ENCODE results near the gene KHDRBS2.

KHDRBS2 gene

DNA sequence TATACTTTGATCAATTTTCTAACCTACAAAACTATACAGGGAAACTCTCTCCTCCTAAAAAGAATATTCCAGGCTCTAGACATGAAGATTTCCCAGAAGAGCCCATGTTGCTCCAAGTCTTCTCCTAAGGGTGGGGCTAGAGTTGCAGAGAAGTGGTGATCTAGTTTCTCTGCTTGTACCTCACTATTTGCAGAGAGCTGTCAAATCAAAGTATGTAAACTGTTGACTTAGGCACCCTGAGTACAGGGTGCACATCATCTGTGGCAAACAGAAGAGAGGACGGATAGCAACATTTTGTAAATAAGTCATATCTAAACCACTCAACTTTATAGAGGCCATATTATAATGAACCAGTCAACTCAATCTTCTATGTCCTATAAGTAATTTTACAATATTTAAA is 250.1 kb downstream of the KHDRBS2 start:
- Mint-ChIP-seq H3K27me3 (no peaks in the 10 kb centered on the region), H3K9me3 (peaks cover 18% of the 10 kb centered on the region), H3K27ac (no peak overlapping the region), H3K4me3 (no peak overlapping the region), H3K36me3 (no peaks in the 10 kb centered on the region), H3K4me1 (no peaks in the 10 kb centered on the region)
- CTCF ChIA-PET: no interaction called here
- no peak for DNase-seq

DNA sequence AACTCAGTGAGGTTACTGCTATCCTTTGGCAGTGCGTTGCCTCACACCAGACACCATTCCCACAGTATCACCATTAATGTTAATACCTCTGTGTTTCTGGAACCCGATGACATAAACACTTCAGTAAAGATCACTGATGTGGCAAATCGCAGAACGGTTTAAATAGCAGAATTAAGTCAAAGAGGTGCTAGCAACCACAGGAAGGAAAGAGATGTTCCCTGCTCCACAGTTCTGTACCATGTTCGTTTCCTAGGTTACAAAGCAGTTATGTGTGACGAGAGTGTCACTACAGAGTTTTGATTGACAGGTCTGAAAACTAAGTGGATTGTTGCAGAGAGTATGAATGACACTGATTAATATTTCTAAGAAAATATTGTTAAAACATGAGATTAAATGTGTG is 272.3 kb downstream of the KHDRBS2 start:
- DNase-seq: no peak
- Mint-ChIP-seq H3K27ac (no peak overlapping the region), H3K4me3 (no peak overlapping the region), H3K36me3 (no peaks in the 10 kb centered on the region), H3K4me1 (no peaks in the 10 kb centered on the region), H3K27me3 (no peaks in the 10 kb centered on the region), H3K9me3 (peaks cover 6% of the 10 kb centered on the region)
- CTCF ChIA-PET: no interaction called here

DNA sequence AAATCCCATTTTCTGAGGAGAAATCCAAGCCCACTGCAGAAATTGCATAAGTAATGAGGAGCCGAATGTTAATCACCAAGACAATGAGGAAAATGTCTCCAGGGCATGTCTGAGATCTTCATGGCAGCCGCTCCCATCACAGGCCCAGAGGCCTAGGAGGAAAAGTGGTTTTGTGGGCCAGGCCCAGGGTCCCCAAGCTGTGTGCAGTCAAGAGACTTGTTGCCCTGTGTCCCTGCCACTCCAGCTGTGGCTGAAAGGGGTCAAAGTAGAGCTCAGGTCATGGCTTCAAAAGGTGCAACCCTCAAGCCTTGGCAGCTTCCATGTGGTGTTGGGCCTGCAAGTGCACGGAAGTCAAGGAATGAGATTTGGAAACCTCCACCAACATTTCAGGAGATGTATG is 276.6 kb downstream of the KHDRBS2 start:
- Mint-ChIP-seq H3K36me3 (no peaks in the 10 kb centered on the region), H3K4me3 (no peak overlapping the region), H3K9me3 (peaks cover 10% of the 10 kb centered on the region), H3K27ac (no peak overlapping the region), H3K4me1 (no peaks in the 10 kb centered on the region), H3K27me3 (no peaks in the 10 kb centered on the region)
- CTCF ChIA-PET: no interaction called here
- DNase-seq: no peak

DNA sequence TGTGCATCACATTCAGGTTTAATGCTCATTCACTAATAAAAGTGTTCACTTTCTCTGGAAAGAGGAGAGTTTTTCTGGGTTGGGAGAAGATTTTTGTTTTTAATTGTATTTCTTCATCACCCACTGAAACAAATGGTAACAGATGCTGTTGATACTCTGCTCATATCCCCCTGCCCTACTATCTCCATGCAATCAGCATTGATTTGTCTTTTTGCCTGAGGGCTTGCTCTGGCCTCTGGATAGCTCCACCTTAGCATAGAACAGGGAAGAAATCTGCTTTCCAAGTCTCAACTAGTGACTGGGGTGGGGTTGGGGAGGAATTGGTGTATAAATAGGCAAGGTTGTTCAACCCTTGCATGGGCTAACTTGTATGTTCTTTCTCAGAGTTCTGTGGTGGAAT is 296.4 kb downstream of the KHDRBS2 start:
- DNase-seq: no peak
- CTCF ChIA-PET: no interaction called here
- no peaks in the 10 kb centered on the region for H3K4me1 Mint-ChIP-seq
- no peaks in the 10 kb centered on the region for H3K36me3 Mint-ChIP-seq
- no peak overlapping the region for H3K27ac Mint-ChIP-seq
- H3K4me3 Mint-ChIP-seq: no peak overlapping the region
- no peaks in the 10 kb centered on the region for H3K27me3 Mint-ChIP-seq
- peaks cover 5% of the 10 kb centered on the region for H3K9me3 Mint-ChIP-seq

DNA sequence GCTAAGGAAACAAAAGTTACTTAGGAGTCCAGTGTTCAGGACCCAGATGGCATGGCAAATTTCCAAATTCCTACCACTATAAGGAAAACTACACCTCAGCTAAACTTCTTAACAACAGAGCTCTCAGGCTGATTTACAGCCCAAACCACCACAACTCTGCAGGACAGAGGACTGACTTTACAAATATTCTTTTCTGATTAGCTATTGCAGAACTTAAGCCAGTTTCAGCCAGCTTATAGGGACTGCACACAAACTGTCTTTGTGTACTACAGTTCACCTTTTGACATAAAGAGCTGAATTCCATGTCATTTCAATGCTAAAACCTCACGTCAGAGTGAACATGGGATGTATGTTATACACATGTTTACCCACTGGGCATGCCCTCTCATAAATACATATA is 305.4 kb downstream of the KHDRBS2 start:
- Mint-ChIP-seq H3K36me3 (no peaks in the 10 kb centered on the region), H3K4me1 (no peaks in the 10 kb centered on the region), H3K9me3 (peaks cover 3% of the 10 kb centered on the region), H3K27me3 (no peaks in the 10 kb centered on the region), H3K4me3 (no peak overlapping the region), H3K27ac (no peak overlapping the region)
- CTCF ChIA-PET: no interaction called here
- DNase-seq: no peak

DNA sequence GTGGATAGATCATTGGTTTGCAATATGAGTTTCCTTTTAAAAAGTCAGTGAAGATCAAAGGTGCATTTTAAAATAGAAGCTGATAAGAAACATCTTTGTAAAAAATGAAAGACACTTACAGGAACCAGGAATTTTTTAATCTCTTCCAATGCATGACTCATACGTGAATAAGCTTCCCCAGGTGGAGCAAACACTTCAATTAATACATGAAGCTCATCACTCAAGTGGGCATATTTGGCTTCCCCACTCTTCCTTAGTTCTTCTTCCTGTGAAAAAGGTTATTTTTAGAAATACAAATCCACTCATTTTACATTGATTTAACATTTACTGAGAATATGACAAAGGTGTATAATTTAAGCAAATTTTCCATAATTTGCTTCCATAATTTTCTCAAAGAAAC is 308.1 kb downstream of the KHDRBS2 start:
- no peaks in the 10 kb centered on the region for H3K9me3 Mint-ChIP-seq
- no peak for DNase-seq
- H3K27ac Mint-ChIP-seq: no peak overlapping the region
- H3K4me3 Mint-ChIP-seq: no peak overlapping the region
- CTCF ChIA-PET: no interaction called here
- no peaks in the 10 kb centered on the region for H3K36me3 Mint-ChIP-seq
- H3K4me1 Mint-ChIP-seq: no peaks in the 10 kb centered on the region
- no peaks in the 10 kb centered on the region for H3K27me3 Mint-ChIP-seq

DNA sequence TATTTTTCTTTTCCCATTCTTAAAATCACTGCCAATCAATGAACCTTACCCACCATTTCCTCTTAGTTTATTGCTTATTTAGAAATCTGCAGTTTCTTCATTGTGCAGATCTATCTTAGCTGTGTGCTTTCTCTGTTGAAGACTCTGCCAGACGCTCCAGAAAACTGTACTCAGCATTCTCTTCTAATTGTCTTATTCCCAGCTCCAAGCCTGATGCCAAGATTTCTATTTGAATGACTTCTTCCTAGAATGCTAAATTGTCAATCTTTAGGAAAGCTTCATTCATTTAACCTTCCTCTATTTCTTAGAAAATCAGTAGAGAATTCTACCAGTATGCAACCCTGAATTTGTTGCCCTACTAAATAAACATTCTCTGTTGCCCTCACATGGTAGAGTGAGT is 308.9 kb downstream of the KHDRBS2 start:
- no peaks in the 10 kb centered on the region for H3K36me3 Mint-ChIP-seq
- H3K4me1 Mint-ChIP-seq: no peaks in the 10 kb centered on the region
- H3K27ac Mint-ChIP-seq: no peak overlapping the region
- H3K4me3 Mint-ChIP-seq: no peak overlapping the region
- CTCF ChIA-PET: no interaction called here
- H3K27me3 Mint-ChIP-seq: no peaks in the 10 kb centered on the region
- H3K9me3 Mint-ChIP-seq: no peaks in the 10 kb centered on the region
- DNase-seq: no peak

DNA sequence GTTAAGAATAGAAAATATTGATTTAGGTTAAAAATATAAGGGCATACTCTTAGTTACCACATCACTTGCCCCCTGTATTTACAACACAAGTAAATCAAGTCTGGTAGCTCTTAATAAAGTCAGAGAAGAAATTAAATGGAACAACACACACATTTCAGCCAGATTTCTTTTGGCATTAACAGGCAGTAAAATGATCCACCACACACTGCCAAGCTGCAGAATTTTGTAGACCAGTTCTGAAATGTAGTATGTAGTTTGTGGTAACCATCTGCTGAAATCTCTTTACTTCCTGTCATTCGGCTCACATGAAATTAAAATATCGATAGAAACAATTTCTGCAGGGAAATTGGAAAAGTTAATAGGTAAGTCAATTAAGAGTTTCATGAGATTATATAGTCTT is 326.8 kb downstream of the KHDRBS2 start:
- H3K9me3 Mint-ChIP-seq: peaks cover 32% of the 10 kb centered on the region
- CTCF ChIA-PET: no interaction called here

DNA sequence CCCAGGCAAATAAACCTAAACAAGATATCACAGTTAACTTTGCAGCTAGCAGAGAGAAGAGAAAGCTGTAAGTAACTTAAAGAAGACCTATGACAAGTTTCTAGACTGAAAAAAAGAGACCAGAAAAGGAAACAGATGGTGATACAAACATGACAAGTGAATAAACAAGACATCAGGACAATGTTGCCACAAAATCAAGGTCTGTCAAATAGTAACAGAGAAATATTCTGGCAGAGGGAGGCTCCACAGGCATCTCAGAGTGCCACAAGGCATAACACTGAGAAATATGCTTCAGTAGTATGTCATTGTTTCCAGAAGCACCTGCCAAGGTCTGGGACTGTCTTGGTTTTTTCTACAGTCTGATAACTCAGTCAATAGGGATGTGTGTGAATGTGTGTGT is 332.2 kb downstream of the KHDRBS2 start:
- H3K4me1 Mint-ChIP-seq: no peaks in the 10 kb centered on the region
- no peak for DNase-seq
- peaks cover 30% of the 10 kb centered on the region for H3K9me3 Mint-ChIP-seq
- CTCF ChIA-PET: no interaction called here
- no peak overlapping the region for H3K27ac Mint-ChIP-seq
- no peaks in the 10 kb centered on the region for H3K27me3 Mint-ChIP-seq
- H3K36me3 Mint-ChIP-seq: no peaks in the 10 kb centered on the region
- no peak overlapping the region for H3K4me3 Mint-ChIP-seq

More for the DNA sequence above, 326.8 kb downstream of the KHDRBS2 start:
- H3K27ac Mint-ChIP-seq: no peak overlapping the region
- DNase-seq: no peak
- no peaks in the 10 kb centered on the region for H3K27me3 Mint-ChIP-seq
- no peak overlapping the region for H3K4me3 Mint-ChIP-seq
- H3K4me1 Mint-ChIP-seq: no peaks in the 10 kb centered on the region
- H3K36me3 Mint-ChIP-seq: no peaks in the 10 kb centered on the region

DNA sequence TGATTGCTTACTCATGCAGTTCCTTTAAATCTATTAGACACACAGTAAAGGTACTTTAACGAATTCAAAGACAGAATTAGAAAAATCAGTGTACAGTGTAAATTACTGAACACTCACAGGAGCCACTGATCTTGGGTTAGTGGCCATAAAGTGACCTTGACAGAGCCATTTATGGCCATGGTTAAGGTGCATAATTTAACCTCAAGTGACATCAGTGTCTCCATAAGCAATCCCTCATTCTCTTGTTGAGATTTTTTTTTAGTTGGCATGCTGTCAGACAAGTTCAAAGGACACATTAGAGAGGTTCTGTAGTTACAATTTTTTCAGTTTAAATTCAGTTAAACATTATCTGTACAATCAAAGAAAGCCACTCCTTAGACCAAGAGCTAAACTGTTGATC is 334.4 kb downstream of the KHDRBS2 start:
- Mint-ChIP-seq H3K27ac (no peak overlapping the region), H3K4me1 (no peaks in the 10 kb centered on the region), H3K36me3 (no peaks in the 10 kb centered on the region), H3K9me3 (peaks cover 14% of the 10 kb centered on the region), H3K27me3 (no peaks in the 10 kb centered on the region), H3K4me3 (no peak overlapping the region)
- no peak for DNase-seq
- CTCF ChIA-PET: no interaction called here

DNA sequence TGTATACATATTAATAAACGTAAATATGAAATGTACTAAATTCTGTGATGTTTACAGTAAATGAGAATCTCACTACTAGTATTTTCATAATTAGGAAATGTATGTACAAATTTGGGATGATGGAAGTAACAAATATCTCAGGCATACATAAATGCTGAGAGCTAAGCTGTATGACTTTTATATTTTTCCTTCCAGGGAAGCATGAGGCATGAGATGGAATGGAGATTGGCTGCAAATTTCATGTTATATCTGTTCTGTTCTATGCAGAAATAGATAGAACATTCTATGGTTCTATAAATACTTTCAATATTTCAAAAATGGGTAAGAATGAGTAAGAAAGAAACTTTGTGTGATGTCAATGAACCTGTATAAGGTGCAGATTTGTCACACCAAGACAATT is 335.2 kb downstream of the KHDRBS2 start:
- CTCF ChIA-PET: no interaction called here
- Mint-ChIP-seq H3K27ac (no peak overlapping the region), H3K4me3 (no peak overlapping the region), H3K36me3 (no peaks in the 10 kb centered on the region), H3K4me1 (no peaks in the 10 kb centered on the region), H3K9me3 (peaks cover 8% of the 10 kb centered on the region), H3K27me3 (no peaks in the 10 kb centered on the region)
- no peak for DNase-seq

DNA sequence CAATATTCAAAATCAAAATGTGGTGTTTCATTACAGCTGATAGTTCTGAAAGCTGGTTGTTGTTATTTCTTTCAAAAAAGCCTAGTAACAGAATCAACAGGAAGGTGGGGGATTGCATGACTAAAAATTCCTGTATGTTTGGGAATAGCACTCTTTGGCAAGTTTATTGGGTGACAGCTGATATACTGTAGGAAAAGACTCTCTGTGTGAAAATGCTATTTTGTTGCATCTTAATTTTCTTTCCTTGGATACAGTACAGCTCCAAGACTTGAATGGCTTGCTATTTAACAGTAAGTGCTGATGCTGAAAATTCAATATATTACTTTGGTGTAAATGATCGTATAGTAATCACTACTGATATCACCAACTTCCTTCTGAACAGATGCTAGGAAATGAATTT is 336.1 kb downstream of the KHDRBS2 start:
- Mint-ChIP-seq H3K27ac (no peak overlapping the region), H3K4me3 (no peak overlapping the region), H3K9me3 (peaks cover 5% of the 10 kb centered on the region), H3K4me1 (no peaks in the 10 kb centered on the region), H3K36me3 (no peaks in the 10 kb centered on the region), H3K27me3 (no peaks in the 10 kb centered on the region)
- CTCF ChIA-PET: no interaction called here
- DNase-seq: no peak

DNA sequence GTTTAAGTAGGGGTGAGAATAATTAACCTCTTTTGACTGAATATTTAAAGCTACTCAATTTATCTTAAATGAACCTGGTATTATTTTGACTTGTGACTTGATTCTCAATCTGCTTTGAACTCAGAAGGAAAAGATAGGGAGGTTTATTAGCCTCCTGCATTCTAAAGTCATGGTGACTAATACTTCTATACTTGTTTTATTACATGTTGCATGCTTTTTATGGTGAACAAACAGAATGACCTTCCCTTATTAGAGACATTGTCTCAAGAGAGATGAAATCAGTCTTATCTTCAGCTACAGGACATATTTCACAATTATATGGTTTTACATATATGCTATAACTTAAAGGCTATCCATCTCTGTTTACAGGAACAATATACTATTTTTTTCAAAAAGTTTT is 336.9 kb downstream of the KHDRBS2 start:
- no peak overlapping the region for H3K27ac Mint-ChIP-seq
- H3K27me3 Mint-ChIP-seq: no peaks in the 10 kb centered on the region
- peaks cover 7% of the 10 kb centered on the region for H3K9me3 Mint-ChIP-seq
- no peak overlapping the region for H3K4me3 Mint-ChIP-seq
- CTCF ChIA-PET: no interaction called here
- no peaks in the 10 kb centered on the region for H3K36me3 Mint-ChIP-seq
- no peak for DNase-seq
- H3K4me1 Mint-ChIP-seq: no peaks in the 10 kb centered on the region

DNA sequence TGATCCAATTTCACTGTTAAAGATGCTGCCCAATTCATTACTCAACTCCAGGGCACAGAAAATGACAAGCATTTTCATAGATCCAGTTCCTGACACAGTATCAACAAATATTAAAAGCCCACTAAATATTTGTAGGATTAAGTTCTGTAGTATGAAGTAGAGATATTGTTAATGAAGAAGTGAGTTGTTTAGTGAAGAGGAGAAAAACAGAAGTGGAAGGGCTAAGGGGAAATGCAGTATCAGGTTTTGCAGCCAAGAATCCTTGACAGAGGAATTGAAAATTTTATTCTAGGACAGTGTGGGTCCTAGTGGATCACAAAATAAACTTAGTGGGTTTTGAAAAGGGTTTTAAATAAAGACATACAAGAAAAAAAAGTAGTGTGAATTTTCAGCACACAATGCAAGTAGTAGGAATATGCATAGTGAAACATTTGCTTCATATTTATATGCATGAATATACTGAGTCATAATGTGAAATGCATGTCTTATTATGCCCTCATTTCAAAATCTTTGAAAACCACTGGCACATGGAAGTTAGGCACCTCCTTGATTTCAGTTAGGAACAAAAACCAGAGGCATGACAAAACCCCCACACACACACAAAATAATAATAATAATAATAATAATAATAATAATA is 338.6 kb downstream of the KHDRBS2 start:
- no peak overlapping the region for H3K4me3 Mint-ChIP-seq
- no peak overlapping the region for H3K27ac Mint-ChIP-seq
- H3K9me3 Mint-ChIP-seq: peaks cover 2% of the 10 kb centered on the region
- DNase-seq: no peak
- no peaks in the 10 kb centered on the region for H3K36me3 Mint-ChIP-seq
- H3K4me1 Mint-ChIP-seq: no peaks in the 10 kb centered on the region
- H3K27me3 Mint-ChIP-seq: no peaks in the 10 kb centered on the region
- CTCF ChIA-PET: no interaction called here

DNA sequence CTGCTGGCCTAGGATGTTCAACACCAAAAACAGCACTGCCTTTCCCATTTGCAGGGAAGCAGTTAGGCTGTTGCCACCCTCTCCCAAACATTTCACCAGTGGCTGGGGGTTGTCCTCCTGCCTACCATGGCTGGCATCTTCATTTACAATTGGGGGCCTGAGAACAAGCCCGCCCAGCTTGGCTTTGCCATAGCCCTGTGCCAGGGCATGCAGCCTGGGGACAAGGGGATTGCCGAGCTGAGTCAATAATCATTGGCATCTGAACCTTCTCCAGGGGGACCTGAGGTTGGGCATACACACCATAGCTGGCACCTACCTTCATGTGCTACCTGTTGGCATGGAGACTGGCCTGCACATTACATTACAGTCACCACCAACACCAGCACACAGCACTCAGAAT is 345.1 kb downstream of the KHDRBS2 start:
- no peaks in the 10 kb centered on the region for H3K27me3 Mint-ChIP-seq
- peaks cover 11% of the 10 kb centered on the region for H3K9me3 Mint-ChIP-seq
- no peak overlapping the region for H3K27ac Mint-ChIP-seq
- no peak overlapping the region for H3K4me3 Mint-ChIP-seq
- no peaks in the 10 kb centered on the region for H3K36me3 Mint-ChIP-seq
- H3K4me1 Mint-ChIP-seq: no peaks in the 10 kb centered on the region
- CTCF ChIA-PET: no interaction called here
- DNase-seq: no peak

DNA sequence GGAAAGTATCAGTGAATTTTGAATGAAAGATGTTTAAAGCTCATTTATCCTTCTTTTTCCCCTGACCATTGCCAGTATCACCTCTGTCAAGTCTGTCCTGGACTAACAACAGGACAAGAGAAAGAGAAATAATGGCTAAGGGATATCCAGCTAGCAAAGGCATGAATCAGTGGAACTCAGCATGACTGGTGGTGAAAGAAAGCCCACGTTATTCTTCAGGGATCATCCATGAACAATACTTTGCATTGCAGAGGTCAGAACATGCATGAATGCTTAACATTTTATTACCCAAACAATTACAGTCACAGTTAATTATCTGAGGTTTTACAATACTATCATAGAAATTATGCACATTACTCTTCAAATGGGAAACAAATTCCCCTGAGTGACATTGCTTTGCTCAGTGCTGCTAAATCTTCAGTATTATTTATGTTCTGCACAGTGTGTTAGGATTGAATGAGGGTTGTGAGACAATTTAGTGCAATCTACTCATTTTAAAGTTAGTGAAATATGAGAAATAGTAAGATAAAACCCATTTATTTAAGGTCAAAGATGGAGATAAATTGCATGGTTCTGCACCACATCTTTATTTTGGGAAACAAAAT is 350.7 kb downstream of the KHDRBS2 start:
- no peak overlapping the region for H3K4me3 Mint-ChIP-seq
- H3K4me1 Mint-ChIP-seq: no peaks in the 10 kb centered on the region
- no peaks in the 10 kb centered on the region for H3K36me3 Mint-ChIP-seq
- H3K27ac Mint-ChIP-seq: no peak overlapping the region
- CTCF ChIA-PET: no interaction called here
- H3K27me3 Mint-ChIP-seq: no peaks in the 10 kb centered on the region
- H3K9me3 Mint-ChIP-seq: peaks cover 12% of the 10 kb centered on the region
- DNase-seq: no peak

Measured in activated naive CD4-positive, alpha-beta T cell treated with anti-CD3 and anti-CD28 coated beads, Interleukin-2, amount 10 ng/mL, durations not matched to agents 7 days and 5 days (primary cell).